GM19043 (cell line): Measurements from ENCODE around the gene BEND2.
"Not testable (repeated sequence)": the region's sequence is repeated elsewhere in the genome, so short reads cannot be mapped to it uniquely, and the experiment has no call there.

ENCODE experiments used
- ATAC-seq: cut with Tn5 transposase; IDR thresholded peaks from one replicate; pipeline ENCODE4 v1.9.1; 2021; ENCODE audit warnings: low read depth; ENCODE audit not compliant: unreplicated experiment

Gene BEND2

DNA sequence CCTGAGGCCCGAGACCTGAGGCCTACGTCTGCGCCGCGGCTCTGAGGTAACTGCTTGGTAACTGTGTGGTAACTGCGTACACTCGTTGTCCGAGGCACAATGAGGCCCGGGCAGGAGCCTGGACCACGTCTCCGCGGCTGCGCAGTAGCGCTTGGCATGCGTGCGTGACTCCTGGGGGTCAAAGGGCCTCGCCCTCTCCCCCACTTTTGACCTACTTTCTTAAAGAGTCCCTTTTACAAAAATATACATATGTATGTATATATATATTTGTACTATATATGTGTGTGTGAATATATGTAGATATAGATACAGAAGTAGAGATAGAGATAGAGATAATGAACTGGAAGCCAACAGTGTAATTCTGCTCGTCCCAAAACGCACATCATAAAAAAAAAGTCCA lies at the start of gene BEND2:
Gene BEND2 (minus strand): TSS at position 101 of the 400 bp plus-strand sequence. CDS start 136 bp downstream, outside the sequence.
- no peak for ATAC-seq

DNA sequence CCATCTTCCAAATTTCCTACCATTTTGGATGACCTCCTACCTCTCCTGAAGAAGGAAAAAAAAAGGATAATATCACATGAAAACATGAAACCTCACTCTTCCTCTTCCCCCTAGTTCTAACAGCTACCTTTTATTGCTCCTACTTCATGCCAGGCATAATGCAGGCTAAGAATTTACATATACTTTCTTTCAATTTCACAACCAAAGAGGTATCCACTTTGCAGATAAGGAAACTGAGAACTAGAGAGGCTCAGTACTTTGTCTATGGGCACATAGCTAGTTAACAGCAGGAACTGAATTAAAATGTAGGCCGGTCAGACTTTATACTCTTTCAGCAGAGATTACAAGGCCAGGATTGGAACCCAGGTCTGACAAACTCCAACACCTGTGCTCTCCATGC lies 34.4 kb upstream of the BEND2 start:
- ATAC-seq = no peak

DNA sequence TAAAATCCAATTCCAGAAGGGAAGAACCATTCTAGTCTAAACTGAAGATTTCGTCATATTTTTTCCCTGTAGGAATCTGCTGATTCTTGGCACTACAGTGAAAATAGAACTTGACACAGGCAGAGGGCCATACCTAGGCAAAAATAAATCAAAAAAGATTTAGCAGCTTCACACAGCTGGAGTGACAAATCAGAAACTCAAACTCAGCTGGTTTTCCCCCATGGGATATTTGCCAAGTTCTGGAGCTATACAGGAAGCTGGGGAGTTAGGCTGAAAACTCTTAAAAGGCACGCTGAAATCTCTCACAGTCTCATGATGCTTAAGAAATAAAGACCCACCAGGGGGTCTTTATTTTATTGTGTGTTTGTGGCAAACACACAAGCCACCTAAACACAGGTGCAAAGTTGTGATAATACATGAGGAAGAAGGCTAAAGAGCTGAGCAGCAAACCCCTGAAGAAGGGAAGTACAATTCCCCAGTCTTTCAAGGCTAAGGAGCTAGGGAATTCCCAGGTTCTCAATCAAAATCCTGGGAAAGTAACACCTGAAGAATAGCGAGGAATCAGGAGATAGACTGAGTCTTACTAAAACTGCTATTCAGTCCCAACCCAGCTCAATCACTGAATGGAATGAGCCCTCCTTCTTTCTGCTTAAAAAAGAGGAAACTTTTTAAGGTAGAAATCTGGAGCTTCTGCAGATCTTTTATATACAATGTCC lies 32.1 kb upstream of the BEND2 start:
- no peak for ATAC-seq

DNA sequence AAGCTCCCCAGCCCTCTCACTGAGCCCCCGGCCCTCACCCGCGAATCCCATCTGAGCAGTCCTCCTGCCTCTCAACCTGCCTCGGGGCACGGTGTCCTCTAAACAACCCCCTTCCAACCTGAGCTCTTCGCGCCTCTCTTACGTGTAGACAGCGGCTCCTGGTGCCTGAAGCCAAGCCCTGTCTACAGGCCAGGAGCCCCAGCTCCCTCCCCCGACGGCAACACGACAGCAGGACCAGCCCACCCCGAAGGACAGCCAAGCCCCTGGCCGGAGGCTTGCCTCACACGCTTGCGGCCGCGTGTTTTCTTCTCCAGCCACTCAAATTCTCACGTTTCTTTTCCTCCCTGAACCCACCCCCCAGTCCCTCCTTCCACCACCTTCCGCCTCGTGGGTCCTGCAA lies 9.0 kb upstream of the BEND2 start:
- not testable (repeated sequence) for ATAC-seq

DNA sequence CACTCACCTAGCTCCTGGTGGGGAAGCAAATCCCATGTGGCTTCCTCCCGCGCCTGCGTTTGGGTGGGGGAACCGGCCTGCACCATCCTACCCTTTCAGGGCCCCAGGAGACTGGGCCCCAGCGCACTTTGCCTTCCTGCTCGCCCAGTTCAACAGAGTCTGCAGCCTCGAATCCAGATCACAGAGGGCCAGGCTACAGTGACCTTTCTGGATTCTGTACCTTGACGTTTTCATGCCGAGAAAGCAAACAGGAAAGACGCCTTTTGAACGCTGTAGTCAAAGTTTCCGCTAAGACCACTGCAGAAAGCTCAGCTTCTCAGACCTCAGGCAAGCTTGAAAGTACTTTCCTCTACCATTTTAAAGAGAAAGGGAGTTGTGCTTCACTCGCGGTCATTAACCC lies 7.4 kb upstream of the BEND2 start:
- no peak for ATAC-seq

DNA sequence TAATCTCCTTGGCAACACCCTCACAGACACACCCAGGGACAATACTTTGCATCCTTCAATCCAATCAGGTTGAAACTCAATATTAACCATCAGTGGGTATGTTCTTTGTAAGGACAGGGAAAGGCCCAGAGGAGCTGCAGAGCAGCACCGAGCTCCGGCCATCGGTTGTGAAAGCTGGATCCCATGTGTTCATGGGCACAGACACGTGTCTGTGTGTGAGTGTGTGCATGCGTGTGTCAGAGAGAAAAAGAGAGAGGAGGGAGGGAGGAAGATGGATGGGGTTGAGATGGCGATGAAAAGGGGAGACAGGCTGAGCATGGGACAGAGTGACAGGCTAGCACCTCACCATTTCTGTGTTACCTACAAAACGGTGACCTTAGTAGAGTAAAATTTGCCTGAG lies 6.8 kb upstream of the BEND2 start:
- no peak for ATAC-seq

DNA sequence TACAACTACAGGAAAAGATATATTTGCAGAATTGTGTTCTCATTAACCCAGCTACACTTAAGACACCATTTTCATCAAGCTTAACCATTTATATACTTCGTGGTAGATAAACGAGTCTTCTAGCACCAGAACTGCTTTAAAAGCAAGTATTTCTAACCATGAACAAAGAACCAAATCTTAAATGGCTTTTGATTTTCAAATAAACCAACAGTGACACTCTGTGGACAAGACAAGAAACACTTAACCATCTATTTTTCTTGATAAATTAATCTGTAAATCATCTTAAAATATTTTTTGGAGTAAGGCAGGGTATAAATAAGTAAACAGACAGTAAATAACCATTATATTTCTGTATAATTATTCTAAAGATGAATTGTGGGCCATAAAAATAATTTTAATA lies 10.2 kb downstream of the BEND2 start:
- ATAC-seq = no peak

DNA sequence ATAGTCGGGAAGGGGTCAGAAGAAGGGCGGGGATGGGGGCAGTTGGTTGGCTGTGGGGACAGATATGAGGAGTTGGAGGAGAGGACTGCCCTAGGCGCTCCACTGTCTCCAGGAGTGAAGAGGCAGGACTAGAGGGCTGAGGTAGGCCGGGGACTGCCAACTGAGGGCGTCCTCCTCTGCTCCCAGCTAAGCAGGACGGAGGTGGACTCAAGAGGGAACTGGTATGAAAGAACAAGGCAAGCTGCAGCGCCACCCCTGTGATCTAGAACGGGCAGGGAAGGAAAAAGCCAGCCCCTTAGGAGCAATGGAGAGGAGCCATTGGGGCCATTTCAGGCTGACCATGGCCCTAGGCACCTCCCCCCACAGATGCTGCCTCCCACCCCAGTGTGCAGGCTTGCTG lies 14.0 kb downstream of the BEND2 start:
- no peak for ATAC-seq

DNA sequence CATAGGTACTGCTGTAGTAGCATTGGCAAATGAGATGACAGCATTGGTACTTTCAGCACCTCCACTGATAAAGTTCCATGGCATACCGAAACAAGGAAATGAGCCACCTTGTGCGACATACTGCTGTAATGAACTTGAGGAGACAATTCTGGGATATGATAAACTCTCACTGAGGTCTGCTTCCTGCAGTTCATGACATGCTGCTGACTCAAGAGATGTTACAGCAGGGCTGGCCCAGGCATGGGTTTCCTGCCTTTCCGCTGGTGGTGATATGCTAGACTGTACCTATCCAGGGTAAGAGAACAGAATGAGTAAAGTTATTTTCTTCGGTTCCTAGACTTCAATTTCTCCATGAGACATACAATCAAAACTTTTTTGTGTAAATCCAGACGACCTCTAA lies 17.1 kb downstream of the BEND2 start:
- ATAC-seq = no peak

DNA sequence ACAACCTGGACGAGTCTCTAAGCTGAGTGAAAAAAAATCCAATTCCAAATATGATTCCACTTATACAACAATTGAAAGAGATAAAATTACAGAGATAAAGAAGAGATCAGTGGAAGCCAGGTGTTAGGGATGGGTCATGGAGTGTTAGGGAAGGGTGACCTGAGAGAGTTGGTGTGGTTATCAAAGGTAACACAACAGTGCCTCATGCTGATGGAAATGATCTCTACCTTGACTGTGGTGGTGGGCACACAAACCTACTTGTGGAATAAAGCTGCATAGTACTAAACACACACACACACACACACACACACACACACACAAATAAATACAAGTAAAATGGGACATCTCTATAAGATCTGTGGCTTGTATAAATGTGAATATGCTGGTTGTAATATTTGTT lies 26.0 kb downstream of the BEND2 start:
- no peak for ATAC-seq

DNA sequence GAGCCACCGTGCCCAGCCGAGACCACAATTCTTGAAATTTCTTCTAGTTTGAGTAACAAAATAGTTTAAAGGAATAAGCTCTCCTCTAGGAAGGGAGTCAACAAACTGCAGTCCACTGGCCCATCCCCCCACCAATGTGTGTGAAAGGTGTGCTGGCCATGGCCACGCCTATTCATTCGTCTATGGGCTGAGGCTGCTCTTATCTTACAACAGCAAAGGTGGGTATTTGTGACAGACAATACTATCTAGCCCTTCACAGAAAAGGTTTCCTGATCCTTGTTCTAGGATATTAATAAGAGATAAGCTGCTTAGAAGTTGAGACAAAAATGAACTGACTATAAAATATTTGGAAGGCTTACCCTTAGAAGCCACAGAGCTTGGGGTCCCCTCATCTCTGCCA lies 41.2 kb downstream of the BEND2 start:
- ATAC-seq = no peak

DNA sequence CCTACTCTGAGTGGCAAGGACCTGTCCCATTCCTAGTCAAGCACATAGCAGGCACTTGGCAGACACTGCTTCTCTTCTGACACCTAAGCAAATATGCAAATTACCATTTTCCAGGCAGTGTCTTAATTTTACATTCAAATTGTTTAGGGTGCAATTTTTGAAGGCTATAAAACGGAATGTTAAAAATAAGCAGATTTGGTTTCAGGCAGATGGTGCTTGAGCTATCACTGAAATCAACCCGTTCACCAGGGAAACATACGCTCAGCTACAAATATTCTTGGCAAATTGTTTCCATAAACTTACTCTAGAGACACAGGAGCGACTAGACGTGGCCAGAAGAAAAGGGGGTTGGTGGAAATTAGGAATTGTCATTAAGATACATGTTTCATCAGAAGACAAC lies 45.7 kb downstream of the BEND2 start:
- no peak for ATAC-seq

DNA sequence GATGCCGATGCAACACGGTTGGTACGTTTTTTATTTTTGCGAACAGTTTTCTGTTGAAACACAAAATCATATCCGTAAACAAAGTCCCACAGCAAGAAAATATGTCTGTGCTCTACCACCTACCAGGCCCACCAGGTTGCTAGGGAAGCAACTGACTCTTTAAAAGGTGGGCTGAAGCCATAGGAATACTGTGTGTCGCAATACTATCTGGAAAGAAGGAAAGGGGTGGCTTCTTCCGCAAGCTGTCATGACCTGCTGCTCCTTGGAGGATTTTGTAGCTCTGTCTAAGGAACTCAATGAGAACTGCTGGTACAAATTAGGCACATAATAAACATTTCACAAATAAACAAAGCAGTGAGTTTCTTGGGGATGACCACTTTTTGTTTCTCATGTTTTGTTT lies 46.5 kb downstream of the BEND2 start:
- no peak for ATAC-seq

DNA sequence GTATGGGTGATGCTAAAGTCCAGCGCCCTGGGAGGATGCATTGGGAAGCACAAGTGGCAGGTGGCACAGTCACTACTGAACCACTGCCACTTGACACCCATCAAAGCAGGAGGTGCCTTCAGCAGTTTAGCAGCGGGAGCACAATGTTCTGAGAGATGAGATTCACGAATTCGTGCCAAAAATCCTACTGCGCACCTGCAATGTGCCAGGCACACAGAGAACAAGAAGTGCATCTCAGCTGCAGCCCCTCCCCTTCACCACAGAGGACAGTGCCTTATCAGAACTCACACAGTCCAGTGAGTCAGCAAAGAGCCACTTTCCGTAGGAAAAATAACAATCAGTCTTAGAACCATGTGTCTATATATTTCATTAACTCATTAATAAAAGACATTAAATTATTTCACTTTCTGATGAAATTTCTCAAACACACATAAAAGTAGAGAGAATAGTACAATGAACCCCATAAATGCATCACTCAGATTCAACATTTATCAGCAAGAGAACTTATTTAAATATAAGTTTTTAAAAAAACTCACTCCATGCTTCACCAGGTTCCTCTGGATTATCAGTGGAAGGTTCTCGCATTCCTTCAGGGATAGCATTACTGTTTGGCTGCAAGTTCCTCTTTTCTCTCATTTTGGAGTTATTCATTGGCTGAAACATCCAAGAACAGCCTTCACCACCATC lies 47.0 kb downstream of the BEND2 start:
- no peak for ATAC-seq

DNA sequence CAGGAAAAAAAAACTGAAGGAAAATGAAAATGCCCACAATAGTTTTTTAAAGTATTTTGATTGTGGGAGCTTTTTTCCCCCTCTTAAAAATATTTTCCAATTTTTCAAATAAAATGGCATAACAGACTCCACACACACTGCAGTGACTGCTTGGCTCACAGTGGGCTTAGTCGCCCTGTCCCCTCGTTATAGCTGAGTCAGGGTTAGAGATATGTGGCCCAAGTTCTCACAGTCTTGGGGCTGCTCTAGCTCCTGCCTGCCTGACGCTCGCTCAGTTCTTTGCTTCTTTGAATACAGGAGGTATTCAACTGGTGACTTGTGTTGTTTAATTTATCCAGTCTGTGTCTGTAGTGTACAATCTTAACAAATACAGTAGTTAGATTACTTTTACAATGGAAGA lies 47.7 kb downstream of the BEND2 start:
- no peak for ATAC-seq

DNA sequence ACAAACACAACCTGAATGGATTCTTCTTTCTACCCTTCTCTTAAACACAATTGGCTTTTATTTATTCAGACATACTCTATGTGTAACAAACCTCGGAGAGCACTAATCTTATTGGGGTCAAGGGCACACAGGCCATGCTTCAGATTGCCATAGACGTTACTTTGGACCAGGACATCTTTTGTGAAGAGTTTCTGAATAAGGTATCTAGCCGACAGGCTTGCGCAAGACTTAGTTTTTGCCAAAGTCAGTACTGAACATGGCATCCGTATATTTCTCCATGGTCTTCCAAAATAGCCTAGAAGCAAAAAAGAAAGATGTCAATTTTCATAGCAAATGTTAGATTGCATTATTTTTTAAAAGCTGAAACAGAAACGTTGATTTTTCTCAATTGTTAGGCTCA lies 49.8 kb downstream of the BEND2 start:
- no peak for ATAC-seq

DNA sequence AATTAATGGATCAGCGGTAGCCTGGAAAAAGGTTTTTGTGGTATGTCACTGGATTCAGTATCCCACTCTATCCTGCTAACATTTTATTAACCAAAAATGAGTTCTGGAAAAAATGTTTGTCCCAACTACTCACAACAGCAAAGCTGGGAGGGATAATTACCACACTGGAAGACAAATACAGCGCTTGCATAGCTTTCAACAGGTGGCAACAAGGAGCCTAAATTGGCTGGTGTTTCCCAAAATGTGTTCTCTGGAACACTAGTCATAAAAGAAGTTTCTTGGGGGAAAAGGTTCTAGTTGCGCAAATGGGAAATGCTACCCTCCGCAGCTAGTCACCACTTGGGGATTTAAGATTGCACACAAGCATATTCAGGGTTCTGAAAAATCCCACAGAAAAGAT lies 54.6 kb downstream of the BEND2 start:
- ATAC-seq = no peak

DNA sequence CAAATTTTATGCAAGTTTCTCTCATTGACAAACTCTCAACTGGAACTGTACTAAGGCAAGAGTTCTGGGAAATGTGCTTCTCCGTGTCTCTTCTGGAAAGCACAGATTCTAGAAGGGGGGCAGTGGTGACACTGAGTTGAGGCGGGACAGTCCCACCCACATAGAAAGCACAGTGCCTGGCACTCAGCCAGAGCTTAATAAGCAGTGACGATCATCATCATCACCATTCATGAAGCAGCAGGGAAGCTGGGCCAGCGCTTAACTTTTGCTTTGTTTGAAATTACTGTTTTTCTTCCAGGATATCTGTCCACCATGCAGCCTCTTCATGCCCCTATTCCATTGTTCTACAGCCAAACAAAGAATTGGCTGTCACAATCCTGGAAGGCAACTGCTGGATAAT lies 60.3 kb downstream of the BEND2 start:
- ATAC-seq = no peak

DNA sequence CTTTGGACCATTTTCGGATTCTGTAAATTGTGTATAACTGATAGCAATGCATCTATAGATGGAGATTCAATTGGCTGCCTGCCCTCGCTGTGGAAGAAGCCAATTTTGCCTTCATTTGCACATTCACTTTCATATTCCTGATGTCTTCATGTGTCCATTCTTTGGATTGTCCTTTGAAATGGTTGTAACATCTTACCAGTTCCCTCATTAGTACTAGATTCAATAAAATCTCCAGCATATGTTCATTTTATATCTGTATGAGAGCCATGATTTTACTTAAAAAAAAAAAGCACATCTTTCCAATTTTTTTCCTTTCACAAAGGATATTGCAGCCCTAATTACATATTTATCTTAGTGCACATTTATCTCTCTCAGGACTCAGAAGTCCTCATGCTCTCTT lies 61.7 kb downstream of the BEND2 start:
- no peak for ATAC-seq

DNA sequence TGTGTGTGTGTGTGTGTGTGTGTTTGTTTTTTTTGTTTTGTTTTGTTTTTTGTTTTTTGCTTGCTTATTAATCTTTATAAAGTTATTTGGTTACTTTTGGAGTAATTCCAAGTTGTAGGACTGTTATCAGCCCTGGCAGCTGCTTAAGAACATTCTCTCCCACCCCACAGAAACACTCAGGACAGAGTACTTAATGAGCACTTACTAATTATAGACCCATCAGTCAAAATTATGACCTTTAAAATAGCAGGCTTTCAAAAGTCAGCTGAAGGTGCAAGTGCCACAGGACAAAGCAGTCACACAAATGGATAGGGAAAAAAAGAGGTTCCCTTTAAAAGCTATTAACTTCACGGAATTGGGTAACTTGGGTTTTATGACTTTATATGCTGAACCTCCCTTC lies 69.0 kb downstream of the BEND2 start:
- no peak for ATAC-seq

DNA sequence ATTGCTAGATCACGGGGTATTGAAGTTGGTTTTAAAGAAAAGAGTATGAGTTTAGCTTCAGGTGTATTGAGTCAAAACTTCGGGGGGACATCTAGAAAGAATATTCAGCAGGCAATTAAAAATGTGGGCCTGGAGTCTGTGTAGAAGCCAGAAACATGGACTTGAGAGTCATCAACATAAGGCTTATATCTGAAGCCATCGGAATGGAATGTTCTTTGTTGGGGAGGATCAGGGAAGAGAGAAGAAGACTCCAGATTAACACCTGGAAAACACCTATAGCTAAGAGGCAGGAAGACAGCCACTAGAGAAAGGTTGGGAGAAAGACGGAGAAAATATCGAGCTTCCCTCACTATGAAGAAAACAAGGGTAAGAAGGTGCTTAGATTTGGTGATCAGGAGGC lies 69.5 kb downstream of the BEND2 start:
- no peak for ATAC-seq

DNA sequence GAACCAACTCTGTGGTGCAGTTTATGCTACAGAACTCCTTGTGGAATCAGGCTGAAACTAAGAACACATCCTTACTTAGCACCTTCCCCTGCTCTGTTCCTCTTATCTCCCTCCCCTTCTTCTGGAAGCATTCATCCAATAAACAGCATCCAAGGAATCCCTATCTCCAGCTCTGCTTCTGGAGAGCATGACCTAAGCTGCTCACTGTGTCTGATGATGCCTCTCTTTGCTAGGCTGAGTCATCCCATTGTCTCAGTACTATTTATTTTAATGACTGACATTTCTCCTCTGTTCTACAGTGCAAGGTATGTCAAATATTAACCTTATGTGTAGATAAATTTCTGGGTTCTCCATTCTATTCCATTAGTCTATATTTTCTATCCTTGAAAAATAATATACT lies 71.2 kb downstream of the BEND2 start:
- ATAC-seq = no peak
